DND-41 (cell line): ENCODE results near the gene DAGLA.

Experiments
- EZH2 ChIP-seq: IDR thresholded peaks from 3 replicates; pipeline ENCODE4 v1.6.1; 2012; ENCODE audit warnings: borderline replicate concordance, low read depth, mild to moderate bottlenecking, moderate library complexity, low read length, inconsistent platforms; ENCODE audit not compliant: severe bottlenecking
- TF ChIP-seq, protein P1 (sequence below): IDR thresholded peaks from 2 replicates; pipeline ENCODE4 v1.5.1; 2012; ENCODE audit warnings: borderline replicate concordance, low read length, moderate library complexity, mild to moderate bottlenecking; ENCODE audit not compliant: poor library complexity, severe bottlenecking; ENCODE audit errors: extremely low read depth

DNA sequence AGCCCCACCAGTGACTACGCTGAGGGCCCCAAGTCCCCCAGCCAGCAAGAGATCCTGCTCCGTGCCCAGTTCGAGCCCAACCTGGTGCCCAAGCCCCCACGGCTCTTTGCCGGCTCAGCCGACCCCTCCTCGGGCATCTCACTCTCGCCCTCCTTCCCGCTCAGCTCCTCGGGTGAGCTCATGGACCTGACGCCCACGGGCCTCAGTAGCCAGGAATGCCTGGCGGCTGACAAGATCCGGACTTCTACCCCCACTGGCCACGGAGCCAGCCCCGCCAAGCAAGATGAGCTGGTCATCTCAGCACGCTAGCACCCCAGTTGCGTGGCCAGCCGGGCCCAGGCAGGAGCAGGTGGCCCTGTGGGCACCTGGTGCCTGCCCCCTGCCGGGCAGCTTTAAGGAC is 64.0 kb downstream of the DAGLA start:
- TF ChIP-seq EZH2, result no peak
- TF ChIP-seq, protein P1, sequence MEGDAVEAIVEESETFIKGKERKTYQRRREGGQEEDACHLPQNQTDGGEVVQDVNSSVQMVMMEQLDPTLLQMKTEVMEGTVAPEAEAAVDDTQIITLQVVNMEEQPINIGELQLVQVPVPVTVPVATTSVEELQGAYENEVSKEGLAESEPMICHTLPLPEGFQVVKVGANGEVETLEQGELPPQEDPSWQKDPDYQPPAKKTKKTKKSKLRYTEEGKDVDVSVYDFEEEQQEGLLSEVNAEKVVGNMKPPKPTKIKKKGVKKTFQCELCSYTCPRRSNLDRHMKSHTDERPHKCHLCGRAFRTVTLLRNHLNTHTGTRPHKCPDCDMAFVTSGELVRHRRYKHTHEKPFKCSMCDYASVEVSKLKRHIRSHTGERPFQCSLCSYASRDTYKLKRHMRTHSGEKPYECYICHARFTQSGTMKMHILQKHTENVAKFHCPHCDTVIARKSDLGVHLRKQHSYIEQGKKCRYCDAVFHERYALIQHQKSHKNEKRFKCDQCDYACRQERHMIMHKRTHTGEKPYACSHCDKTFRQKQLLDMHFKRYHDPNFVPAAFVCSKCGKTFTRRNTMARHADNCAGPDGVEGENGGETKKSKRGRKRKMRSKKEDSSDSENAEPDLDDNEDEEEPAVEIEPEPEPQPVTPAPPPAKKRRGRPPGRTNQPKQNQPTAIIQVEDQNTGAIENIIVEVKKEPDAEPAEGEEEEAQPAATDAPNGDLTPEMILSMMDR, result no peak
